GM18505 (cell line): ENCODE data around the gene AGPAT1.
A peak's percentile ranks its signal among the peaks of the same experiment; 100 is the strongest.
"Not testable (repeated sequence)": the region's sequence is repeated elsewhere in the genome, so short reads cannot be mapped to it uniquely, and the experiment has no call there.

Experiments
- ATAC-seq: cut with Tn5 transposase; IDR thresholded peaks from one replicate; pipeline ENCODE4 v1.9.1; 2021; ENCODE audit not compliant: unreplicated experiment
- POLR2A ChIP-seq: IDR thresholded peaks from 4 replicates; pipeline ENCODE4 v1.6.1; 2011; ENCODE audit warnings: borderline replicate concordance; ENCODE audit not compliant: insufficient read depth, insufficient read length; ENCODE audit errors: extremely low read depth

AGPAT1 gene, protein sequence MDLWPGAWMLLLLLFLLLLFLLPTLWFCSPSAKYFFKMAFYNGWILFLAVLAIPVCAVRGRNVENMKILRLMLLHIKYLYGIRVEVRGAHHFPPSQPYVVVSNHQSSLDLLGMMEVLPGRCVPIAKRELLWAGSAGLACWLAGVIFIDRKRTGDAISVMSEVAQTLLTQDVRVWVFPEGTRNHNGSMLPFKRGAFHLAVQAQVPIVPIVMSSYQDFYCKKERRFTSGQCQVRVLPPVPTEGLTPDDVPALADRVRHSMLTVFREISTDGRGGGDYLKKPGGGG

DNA sequence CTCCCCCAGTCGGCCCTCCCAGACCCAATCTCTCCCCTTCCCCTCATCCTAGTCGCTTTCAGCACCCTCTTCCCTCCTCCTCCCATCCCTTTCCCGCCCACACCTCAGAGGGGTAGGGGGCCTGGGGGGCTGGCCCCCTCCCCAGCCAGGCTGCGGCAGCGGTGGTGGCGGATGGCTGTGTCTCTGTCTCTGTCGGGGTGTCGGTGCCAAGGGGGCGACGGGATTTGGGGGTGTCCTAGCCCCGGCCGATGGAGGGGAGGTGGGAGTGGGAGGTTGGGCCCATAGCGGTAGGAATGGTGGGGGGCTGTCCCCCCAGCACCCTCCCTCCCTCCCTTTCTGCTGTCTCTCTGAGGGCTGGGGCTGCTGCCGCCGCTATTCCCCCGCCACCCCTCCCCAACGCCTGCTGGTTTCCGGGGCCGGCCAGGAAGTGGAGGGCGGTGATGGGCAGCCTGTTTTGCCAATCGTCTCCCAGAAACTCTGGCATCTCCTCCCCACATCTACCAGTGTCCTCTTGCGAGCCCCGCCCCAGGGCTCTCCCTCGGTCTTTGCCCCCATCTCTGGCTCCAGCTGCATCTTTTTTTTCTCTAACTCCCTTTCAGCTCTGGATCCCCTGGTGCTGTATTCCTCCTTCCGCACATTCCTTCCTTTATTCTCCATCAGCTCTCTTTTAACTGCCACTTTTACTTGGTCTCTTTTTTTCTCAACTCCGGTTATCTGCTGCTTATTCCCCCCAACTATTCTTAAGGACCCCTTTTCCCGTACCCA is at the start of gene AGPAT1:
Gene AGPAT1 (minus strand): TSS at position 374 of the 765 bp plus-strand sequence. CDS start 4,588 bp downstream, outside the sequence.
- ATAC-seq: peak; percentile 44
- TF ChIP-seq POLR2A: peak; percentile 67

DNA sequence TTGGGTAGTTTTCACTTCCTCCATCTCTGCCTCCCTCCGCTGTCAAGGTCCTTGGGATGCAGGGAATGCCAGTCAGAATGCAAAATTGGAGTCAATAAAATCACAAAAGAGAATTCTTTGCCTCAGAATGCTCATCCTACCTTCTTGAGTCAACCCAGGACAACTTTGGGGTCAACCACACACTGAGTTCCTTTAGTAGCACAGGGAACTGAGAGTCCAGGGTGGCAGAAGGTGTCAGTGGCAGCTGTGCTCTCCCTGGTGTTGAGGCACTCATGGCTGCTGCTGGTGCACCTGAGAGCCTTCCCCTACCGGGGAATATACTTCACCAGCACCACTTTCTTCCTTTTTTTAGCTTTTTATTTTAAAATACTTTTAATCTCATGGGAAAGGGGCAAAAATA is 48.8 kb upstream of the AGPAT1 start:
- TF ChIP-seq POLR2A: no peak
- no peak for ATAC-seq

DNA sequence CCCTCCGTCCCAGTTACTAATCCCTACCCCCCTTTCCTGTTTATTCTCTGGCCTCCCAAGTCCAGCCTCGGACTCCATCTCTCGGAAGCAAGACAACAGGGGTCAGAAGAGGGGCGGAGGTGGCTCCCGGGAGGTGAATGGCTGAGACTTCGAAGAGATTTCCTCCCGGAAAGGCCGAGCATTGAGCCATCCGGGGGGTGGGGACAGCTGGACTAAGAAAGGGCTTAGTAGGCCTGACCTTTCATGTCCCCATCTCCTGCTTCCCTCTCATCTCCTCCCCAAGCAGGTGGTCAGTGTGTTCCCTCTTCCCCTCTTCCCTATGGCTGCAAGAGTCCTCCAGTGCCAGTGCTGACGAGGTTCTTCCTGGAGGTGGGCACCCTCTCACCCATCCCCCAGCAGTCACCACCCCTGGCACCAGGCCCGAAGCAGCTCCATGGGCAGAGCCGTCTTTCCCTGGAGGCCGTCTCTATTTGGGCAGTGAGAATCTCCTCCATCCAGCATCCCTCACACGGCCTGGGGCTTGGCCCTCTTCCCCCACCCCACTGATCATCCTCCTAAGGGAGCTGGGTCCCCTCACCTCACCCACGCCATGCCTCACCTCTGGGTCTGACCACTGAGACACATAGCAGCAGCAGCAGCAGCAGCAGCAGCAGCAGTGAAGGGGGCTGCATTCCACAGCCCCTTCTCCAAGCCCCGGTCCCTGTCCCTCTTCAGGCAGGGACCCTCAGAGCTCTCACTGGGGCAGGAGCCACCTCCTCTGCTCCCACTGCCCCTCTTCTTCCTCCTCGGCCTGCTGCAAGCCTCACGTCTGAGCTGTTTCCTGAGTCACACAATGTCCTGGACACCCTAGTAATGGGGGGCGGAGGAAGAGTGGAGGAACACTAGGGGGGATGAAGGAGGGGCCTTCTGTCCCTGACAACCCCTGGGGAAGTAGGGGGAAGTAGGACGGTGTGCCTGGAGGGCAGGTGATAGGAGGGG is 47.7 kb upstream of the AGPAT1 start, which contains the start of gene NOTCH4:
Gene NOTCH4 (minus strand): TSS at position 810 of the 978 bp plus-strand sequence. CDS start 139 bp downstream, at position 671.
- no peak for TF ChIP-seq POLR2A
- ATAC-seq: no peak

DNA sequence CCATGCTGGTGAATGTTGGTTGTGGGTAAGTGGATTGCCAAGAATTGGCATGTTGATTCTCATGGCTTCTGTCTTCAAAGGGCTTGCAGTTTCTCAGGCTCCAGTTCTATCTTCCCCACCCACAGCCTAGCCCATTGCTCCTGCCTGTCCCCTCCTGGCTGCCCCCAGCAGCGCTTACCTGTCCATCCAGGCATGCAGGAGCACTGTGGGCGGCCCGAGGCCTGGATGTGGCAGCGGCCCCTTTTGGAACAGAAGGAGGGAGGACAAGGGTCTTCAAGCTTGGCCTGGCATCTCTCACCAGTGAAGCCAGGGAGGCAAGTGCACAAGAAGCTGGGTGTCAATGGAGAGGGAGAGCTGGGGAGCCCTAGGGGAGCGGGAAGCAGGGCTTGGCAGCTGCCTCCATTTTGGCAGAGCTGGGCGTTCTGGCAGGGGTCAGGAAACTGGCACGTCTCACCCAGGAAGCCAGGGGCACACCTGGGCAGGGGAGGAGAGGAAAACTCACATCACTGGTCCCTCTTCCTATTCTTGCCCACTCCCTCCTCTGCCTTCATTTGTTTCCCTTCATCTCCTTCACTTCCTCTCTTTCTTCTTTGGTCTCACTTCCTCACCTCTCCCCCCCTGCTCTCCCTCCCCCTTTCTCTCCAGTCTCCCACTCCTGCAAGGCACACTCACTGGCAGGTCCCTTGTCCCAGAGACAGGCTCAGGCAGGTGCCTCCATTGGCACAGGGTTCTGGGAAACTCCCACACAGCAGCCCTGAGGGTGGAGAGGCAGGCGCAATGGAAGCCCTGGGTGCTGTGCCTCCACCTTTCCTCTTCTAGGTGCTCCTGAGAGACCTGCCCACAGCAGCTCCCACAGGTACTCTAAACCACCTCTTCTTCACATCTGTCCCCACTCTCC is 46.7 kb upstream of the AGPAT1 start:
- TF ChIP-seq POLR2A: no peak
- ATAC-seq: no peak

DNA sequence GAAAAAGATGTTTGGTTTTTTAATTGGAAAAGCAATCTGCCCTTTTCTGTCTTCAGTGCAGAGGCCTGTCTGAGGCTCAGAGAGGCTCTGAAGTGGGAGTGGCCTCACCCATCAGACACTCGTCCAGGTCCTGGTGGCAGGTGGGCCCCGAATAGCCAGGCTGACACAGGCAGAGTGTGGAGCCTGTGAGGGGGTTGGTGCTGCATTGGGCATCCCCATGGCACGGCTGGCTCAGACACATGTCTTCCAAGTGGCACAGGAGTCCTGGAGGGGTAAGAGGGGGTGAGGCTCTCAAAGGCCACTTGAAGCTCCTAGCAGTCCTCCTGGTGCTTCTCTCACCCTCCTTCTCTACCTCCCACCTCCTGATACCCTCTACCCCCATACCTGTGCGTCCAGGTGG is 44.1 kb upstream of the AGPAT1 start:
- TF ChIP-seq POLR2A: no peak
- no peak for ATAC-seq

DNA sequence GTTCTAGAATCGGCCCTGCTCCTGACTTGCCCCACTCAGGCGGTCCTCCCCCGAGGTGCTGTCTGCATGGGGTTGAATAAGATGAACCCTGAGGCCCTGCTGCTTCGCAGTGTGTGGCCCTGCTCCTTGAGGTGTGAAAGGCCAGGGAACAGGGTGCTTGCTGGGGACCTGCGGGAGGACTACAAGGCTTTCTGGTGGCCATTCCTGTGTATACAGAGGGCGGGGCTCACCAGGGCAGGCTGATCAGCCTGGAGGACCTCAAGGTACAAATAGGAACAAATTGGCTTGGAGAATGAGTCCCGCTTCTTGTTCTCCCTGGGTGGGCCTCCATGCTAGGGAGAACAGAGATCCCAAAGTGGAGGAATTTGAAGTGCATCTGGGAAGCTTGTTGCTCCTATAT is 42.3 kb upstream of the AGPAT1 start:
- TF ChIP-seq POLR2A: no peak
- ATAC-seq: no peak

DNA sequence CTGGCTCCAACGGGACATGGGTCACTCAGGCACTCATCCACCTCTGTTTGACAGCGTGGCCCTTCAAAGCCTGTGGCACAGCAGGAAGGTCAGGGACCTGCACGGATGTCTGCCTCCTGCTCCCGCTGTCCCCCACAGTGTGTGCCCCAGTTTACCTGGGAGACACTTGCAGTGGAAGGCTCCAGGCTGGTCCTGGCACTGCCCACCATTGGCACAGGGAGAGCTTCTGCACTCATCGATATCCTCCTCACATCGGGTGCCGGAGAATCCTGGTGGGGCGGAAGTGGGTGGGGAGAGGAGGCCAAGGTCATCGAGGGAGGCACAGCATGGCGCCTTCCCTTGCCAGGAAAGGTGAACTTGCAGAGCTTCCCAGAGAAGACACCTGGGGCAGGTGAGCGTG is 41.1 kb upstream of the AGPAT1 start:
- TF ChIP-seq POLR2A: no peak
- ATAC-seq: no peak

DNA sequence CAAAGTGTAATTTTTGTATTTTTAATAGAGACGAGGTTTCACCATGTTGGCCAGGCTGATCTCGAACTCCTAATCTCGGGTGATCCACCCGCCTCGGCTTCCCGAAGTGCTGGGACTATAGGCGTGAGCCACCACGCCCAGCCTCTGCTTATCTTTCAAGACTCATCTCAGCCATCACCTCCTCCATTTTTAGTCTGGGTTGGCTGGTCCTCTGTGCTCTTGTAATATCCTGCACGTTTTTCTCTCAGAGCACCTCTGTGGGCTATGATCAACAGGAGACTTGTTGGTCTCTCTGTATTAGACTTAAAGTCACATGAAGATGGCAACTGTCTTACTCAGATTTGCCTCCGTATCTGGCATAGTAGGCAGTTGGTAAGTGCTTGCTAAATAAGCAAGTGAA is 40.4 kb upstream of the AGPAT1 start:
- ATAC-seq: no peak
- TF ChIP-seq POLR2A: no peak

DNA sequence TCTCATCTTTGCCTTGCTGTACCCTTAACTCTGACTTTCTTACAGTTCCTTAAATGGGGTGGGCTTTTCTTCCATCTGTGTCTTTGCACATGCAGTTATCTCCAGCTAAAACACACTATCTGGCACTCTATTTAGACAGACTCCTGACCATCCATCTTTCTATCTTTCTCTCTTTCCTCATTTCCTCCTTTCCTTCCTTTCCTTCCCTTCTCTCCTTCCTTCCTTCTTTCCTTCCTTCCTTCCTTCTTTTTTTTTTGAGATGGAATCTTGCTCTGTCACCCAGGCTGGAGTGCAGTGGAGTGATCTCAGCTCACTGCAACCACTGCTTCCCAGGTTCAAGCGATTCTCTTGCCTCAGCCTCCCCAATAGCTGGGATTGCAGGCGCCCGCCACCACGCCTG is 39.7 kb upstream of the AGPAT1 start:
- no peak for TF ChIP-seq POLR2A
- ATAC-seq: no peak

DNA sequence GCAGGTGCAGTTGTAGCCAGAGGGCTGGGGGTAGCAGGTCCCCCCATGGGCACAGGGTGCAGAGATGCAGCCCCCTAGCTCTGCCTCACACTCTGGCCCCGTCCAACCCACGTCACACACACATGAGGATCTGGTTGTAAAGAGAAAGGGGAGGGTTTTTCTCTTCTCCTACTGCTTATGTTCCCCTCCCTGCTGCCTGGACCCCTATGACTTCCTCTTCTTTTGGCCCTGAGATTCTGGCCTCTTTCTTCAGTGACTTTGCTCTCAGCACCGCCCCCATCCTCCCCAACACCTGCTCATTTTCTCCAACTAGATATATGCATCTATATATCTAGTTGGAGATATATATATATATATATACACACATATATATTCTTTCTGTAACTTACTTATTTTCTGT is 38.2 kb upstream of the AGPAT1 start:
- no peak for TF ChIP-seq POLR2A
- ATAC-seq: no peak

DNA sequence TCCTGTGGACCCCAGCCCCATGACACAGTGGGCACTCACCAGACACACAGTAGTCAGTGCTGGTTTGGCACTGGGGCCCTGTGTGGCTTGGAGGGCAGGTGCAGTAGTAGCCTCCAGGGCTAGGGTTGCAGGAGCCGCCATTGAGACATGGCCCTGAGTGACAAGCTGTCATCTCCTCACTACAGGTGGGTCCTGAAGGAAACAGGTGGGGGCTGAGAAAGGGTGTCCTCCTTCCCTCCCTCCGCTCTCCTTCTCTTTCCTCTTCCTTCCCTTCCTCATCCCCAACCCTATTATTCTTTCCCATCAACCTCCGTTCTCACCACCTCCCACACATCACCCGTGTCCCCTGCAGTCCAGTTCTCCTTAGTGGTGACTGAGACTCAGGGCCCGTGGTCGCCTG is 37.8 kb upstream of the AGPAT1 start:
- ATAC-seq: no peak
- TF ChIP-seq POLR2A: no peak

DNA sequence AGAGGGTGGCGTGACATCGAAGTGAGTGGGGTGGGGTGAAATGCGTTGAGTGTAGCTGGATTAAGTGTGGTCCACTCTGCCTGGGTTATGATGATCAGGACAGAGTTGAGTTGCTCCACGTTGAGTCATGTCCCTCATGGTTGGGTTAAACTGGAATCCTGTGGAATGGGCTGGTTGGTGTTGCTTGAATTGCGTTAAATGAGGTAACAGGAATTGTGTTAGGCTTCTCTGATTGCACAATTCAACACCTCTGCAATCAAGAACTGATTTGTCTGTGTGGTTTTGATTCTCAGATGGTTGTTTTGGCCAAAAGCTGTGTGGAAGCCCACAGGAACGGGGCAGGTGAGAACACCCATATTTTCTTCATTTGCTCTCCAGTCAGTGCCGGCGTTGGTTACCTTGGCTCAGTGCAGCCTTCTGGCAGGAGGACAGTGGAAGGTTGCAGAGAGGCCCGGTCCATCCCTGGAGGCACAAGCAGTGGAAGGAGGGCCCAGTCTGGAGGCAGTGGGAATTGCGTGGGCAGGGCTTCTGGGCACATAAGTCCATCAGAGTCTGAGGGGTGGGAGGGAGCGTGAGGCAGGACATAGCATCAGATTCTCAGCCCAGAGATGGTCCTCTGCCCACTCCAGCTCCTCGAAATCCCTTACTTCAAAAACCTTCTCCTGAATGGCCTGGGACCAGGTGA is 36.3 kb upstream of the AGPAT1 start:
- TF ChIP-seq POLR2A: no peak
- no peak for ATAC-seq

DNA sequence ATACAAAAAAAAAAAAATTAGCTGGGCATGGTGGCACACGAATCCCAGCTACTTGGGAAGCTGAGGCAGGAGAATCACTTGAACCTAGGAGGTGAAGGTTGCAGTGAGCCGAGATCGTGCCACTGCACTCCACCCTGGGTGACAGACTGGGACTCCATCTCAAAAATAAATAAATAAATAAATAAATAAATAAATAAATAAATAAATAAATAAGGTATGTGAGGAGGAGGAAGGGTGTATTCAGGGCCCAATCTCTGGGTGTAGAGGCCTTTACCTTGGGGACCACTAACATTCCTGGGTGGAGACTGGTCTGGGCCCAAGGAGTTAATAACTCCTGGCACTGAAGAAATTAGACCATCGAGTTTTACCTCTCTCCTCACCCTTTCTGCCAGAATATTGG is 35.5 kb upstream of the AGPAT1 start:
- ATAC-seq: not testable (repeated sequence)
